MM.1S (cell line): Measurements from ENCODE around the gene NPAS1.

Source experiments
- DNase-seq: peaks from one replicate; pipeline ENCODE4 v3.0.0-alpha.2; 2015
- H2AFZ ChIP-seq: fragments of 300-600 bp; sonication (generic); 2 replicates; pipeline ENCODE4 v1.6.0; 2016; ENCODE audit warnings: antibody characterized with exemption, low read length
- H3F3A ChIP-seq: fragments of 300-600 bp; sonication (generic); 2 replicates; pipeline ENCODE4 v1.6.1; 2016; ENCODE audit warnings: mild to moderate bottlenecking, antibody characterized with exemption, low read length, moderate library complexity, mixed read lengths; ENCODE audit not compliant: insufficient read depth
- H3K27ac ChIP-seq: fragments of 300-600 bp; sonication (generic); 2 replicates; pipeline ENCODE4 v1.5.1; 2016; ENCODE audit warnings: mild to moderate bottlenecking, low read length
- H3K27me3 ChIP-seq: fragments of 300-600 bp; sonication (generic); replicated peaks from 2 replicates; pipeline ENCODE4 v1.6.0; 2016; ENCODE audit warnings: low read length; ENCODE audit not compliant: insufficient read depth
- H3K36me3 ChIP-seq: fragments of 300-600 bp; sonication (generic); replicated peaks from 2 replicates; pipeline ENCODE4 v1.6.1; 2016; ENCODE audit warnings: mild to moderate bottlenecking, low read length, mixed read lengths; ENCODE audit not compliant: insufficient read depth
- H3K4me1 ChIP-seq: fragments of 300-600 bp; sonication (generic); 2 replicates; pipeline ENCODE4 v1.6.1; 2016; ENCODE audit warnings: low read length, mixed read lengths
- H3K4me2 ChIP-seq: fragments of 300-600 bp; sonication (generic); 2 replicates; pipeline ENCODE4 v1.6.0; 2016; ENCODE audit warnings: low read depth, low read length
- H3K4me3 ChIP-seq: fragments of 300-600 bp; sonication (generic); 2 replicates; pipeline ENCODE4 v1.5.1; 2016; ENCODE audit warnings: low read length, mixed read lengths
- H3K79me2 ChIP-seq: fragments of 300-600 bp; sonication (generic); 2 replicates; pipeline ENCODE4 v1.6.1; 2016; ENCODE audit warnings: mixed run types, low read length, mixed read lengths
- H3K9ac ChIP-seq: fragments of 300-600 bp; sonication (generic); 2 replicates; pipeline ENCODE4 v1.6.1; 2016; ENCODE audit warnings: low read length, mixed read lengths
- H3K9me2 ChIP-seq: fragments of 300-600 bp; sonication (generic); replicated peaks from 2 replicates; pipeline ENCODE4 v1.6.1; 2016; ENCODE audit warnings: mild to moderate bottlenecking, low read length, mixed read lengths; ENCODE audit not compliant: insufficient read depth
- H3K9me3 ChIP-seq: fragments of 300-600 bp; sonication (generic); replicated peaks from 2 replicates; pipeline ENCODE4 v1.6.1; 2016; ENCODE audit warnings: mild to moderate bottlenecking, low read length, mixed read lengths; ENCODE audit not compliant: insufficient read depth
- H4K20me1 ChIP-seq: fragments of 300-600 bp; sonication (generic); 2 replicates; pipeline ENCODE4 v1.6.1; 2016; ENCODE audit warnings: mild to moderate bottlenecking, low read length, moderate library complexity, mixed read lengths; ENCODE audit not compliant: insufficient read depth
- EZH2 ChIP-seq: fragments of 300-600 bp; sonication (generic); optimal IDR thresholded peaks from 2 replicates; pipeline ENCODE3; 2017; ENCODE audit warnings: low read depth, mild to moderate bottlenecking, antibody characterized with exemption, low read length, mixed read lengths
- EZH2phosphoT487 ChIP-seq: fragments of 300-600 bp; sonication (generic); IDR thresholded peaks from 2 replicates; pipeline ENCODE4 v1.6.1; 2018; ENCODE audit warnings: antibody characterized with exemption, low read length
- TF ChIP-seq, protein P1 (sequence below): fragments of 300-600 bp; sonication (generic); IDR thresholded peaks from 2 replicates; pipeline ENCODE4 v1.5.1; 2016; ENCODE audit warnings: antibody characterized with exemption, low read length, mixed read lengths

NPAS1 gene

DNA sequence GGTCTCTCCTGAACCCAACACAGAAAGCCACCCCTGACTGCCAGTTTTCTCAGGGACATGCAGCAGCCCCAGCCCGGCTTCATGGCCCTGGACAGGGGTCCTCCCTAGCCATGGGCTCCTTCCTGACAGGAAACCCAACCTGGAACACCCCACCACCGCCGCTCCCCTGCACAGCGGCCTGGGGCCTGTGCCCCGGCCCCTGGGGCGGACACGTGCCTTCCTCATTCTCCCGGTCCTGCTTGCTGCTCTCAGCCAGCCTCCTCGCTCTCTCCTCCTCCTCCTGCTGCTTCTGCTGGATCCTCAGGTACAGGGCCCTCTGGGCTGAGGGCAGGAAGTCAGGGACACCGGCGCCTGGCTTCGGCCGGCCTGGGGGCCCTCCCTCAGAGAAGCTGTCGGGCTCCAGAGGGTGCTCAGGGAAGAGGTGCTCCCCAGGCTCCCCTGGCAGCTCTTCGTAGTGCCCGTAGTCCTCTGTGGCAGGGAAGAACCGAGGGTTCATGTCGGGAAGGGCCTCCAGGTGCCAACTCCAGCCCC is 49.3 kb downstream of the NPAS1 start:
- Histone ChIP-seq H3K9me2 (no peaks in the 10 kb centered on the region), H3F3A (no peaks in the 10 kb centered on the region), H3K27me3 (no peaks in the 10 kb centered on the region), H4K20me1 (no peaks in the 10 kb centered on the region), H3K9ac (no peak overlapping the region), H3K79me2 (peaks cover 9% of the 10 kb centered on the region; the same call in 1 of the 2 replicates), H2AFZ (no peak overlapping the region), H3K4me3 (no peak overlapping the region), H3K27ac (no peak overlapping the region), H3K4me1 (no peaks in the 10 kb centered on the region), H3K9me3 (no peaks in the 10 kb centered on the region), H3K4me2 (no peak overlapping the region), H3K36me3 (no peaks in the 10 kb centered on the region)
- no peak for DNase-seq
- no peak for TF ChIP-seq EZH2phosphoT487
- TF ChIP-seq, protein P1, sequence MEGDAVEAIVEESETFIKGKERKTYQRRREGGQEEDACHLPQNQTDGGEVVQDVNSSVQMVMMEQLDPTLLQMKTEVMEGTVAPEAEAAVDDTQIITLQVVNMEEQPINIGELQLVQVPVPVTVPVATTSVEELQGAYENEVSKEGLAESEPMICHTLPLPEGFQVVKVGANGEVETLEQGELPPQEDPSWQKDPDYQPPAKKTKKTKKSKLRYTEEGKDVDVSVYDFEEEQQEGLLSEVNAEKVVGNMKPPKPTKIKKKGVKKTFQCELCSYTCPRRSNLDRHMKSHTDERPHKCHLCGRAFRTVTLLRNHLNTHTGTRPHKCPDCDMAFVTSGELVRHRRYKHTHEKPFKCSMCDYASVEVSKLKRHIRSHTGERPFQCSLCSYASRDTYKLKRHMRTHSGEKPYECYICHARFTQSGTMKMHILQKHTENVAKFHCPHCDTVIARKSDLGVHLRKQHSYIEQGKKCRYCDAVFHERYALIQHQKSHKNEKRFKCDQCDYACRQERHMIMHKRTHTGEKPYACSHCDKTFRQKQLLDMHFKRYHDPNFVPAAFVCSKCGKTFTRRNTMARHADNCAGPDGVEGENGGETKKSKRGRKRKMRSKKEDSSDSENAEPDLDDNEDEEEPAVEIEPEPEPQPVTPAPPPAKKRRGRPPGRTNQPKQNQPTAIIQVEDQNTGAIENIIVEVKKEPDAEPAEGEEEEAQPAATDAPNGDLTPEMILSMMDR, result no peak
- no peak for TF ChIP-seq EZH2

DNA sequence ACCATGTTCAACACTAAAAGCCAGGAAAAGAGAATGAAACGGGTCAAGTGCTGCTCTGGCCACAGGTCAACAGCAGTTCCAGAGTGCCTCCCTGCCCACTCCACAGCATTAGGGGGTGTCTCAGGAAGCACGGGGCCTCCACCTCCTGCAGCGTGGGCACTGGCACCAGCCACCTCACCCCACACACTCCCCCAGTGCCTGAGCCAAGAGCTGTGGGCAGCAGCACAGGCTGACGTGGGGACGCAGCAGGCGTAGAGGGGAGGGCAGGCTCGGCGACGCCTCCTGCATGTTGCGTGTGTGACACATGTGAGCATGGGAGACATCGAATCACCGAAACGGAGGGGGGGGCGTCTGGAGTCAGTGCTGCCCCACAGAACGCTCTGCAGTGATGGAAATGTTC is 50.2 kb downstream of the NPAS1 start:
- Histone ChIP-seq H4K20me1 (no peaks in the 10 kb centered on the region), H3K4me2 (no peak overlapping the region), H3K9me3 (no peaks in the 10 kb centered on the region), H3F3A (no peaks in the 10 kb centered on the region), H3K36me3 (no peaks in the 10 kb centered on the region), H3K27ac (no peak overlapping the region), H3K79me2 (peaks cover 15% of the 10 kb centered on the region; the same call in 1 of the 2 replicates), H3K9ac (no peak overlapping the region), H2AFZ (no peak overlapping the region), H3K4me3 (no peak overlapping the region), H3K4me1 (no peaks in the 10 kb centered on the region), H3K27me3 (no peaks in the 10 kb centered on the region), H3K9me2 (no peaks in the 10 kb centered on the region)
- no peak for DNase-seq
- TF ChIP-seq EZH2 (no peak), EZH2phosphoT487 (no peak)
- TF ChIP-seq, protein P1, result no peak

DNA sequence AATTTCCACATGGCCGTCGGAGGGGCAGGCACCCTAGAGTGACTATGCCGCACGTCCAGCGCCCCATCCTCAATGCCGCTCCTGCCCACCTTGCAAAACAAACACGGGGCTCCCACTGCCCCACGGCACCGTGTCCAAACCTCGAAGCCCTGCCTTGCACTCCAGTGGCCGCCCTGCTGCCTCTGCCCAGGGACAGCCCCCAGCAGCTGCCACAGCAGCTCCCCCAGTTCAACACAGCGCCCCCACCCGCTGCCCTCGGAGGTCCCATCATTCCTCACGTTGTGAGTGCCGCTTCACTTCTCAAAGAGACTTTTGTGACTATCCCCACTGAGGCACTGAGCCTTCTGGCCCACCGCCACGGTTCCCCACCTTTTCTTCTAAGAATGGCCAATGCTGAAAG is 51.1 kb downstream of the NPAS1 start:
- H3K4me3 ChIP-seq, result no peak overlapping the region
- H3K9me3 ChIP-seq, result no peaks in the 10 kb centered on the region
- no peak overlapping the region for H3K9ac ChIP-seq
- no peak for DNase-seq
- no peaks in the 10 kb centered on the region for H3K36me3 ChIP-seq
- TF ChIP-seq, protein P1, result no peak
- TF ChIP-seq EZH2 (no peak), EZH2phosphoT487 (no peak)
- H3K27me3 ChIP-seq, result no peaks in the 10 kb centered on the region
- no peaks in the 10 kb centered on the region for H3K9me2 ChIP-seq
- no peaks in the 10 kb centered on the region for H4K20me1 ChIP-seq
- no peak overlapping the region for H3K27ac ChIP-seq
- no peaks in the 10 kb centered on the region for H3K4me1 ChIP-seq
- no peaks in the 10 kb centered on the region for H3F3A ChIP-seq
- H3K79me2 ChIP-seq, result peaks cover 25% of the 10 kb centered on the region
- no peak overlapping the region for H2AFZ ChIP-seq
- H3K4me2 ChIP-seq, result no peak overlapping the region
